ENCODE data around the gene COBL. TPM values are rescaled to one million over a fixed set of nuclear protein-coding genes. Genes with fewer than 3 reads are reported as not detected.

COBL gene
- total and polyA plus RNA-seq, 2 of the 8 experiments (the other 6 are each of a cell fraction or from before 2014, with no cell fraction given), result 13.8 to 40.4 TPM

DNA sequence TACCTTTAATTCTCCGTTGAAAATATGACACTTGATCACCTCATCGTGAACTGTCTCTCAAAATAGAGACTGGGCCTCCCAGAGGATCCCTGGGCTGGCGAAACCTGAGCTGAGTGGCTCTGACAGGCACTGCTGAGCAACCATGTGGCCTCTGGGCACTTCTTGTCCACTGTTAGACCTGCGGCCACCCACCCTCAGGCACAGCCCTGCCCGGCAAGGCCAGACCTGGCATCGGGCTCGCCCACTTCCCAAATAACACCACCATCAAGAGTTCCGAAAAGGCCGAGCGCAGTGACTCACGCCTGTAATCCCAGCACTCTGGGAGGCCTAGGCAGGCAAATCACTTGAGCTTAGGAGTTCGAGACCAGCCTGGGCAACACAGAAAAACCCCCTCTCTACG is 82.5 kb downstream of the COBL start (continued):
- TF ChIP-seq, protein P1, sequence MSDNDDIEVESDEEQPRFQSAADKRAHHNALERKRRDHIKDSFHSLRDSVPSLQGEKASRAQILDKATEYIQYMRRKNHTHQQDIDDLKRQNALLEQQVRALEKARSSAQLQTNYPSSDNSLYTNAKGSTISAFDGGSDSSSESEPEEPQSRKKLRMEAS (IDR thresholded peaks at IDR 0.05), result no peak
- TF ChIP-seq FOSL1 (IDR thresholded peaks at IDR 0.05; ENCODE audit: insufficient read depth, low read depth, low read length) (no peak), CBX5 (IDR thresholded peaks at IDR 0.05; ENCODE audit: low read depth, low read length) (no peak)
- TF ChIP-seq, protein P2, sequence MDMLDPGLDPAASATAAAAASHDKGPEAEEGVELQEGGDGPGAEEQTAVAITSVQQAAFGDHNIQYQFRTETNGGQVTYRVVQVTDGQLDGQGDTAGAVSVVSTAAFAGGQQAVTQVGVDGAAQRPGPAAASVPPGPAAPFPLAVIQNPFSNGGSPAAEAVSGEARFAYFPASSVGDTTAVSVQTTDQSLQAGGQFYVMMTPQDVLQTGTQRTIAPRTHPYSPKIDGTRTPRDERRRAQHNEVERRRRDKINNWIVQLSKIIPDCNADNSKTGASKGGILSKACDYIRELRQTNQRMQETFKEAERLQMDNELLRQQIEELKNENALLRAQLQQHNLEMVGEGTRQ (IDR thresholded peaks at IDR 0.05; ENCODE audit: low read length), result no peak
